Activated CD4-positive, alpha-beta T cell treated with anti-CD3 and anti-CD28 coated beads, Interleukin-2, Interleukin-6, amounts not matched to agents 100 ng/mL and 50 ng/mL, durations not matched to agents 16 hours and 8 hours (primary cell): ENCODE results near the gene CRIP2.

Experiments
- DNase-seq: peaks from one replicate; pipeline ENCODE4 v3.0.0-alpha.2; 2020

The CRIP2 gene

DNA sequence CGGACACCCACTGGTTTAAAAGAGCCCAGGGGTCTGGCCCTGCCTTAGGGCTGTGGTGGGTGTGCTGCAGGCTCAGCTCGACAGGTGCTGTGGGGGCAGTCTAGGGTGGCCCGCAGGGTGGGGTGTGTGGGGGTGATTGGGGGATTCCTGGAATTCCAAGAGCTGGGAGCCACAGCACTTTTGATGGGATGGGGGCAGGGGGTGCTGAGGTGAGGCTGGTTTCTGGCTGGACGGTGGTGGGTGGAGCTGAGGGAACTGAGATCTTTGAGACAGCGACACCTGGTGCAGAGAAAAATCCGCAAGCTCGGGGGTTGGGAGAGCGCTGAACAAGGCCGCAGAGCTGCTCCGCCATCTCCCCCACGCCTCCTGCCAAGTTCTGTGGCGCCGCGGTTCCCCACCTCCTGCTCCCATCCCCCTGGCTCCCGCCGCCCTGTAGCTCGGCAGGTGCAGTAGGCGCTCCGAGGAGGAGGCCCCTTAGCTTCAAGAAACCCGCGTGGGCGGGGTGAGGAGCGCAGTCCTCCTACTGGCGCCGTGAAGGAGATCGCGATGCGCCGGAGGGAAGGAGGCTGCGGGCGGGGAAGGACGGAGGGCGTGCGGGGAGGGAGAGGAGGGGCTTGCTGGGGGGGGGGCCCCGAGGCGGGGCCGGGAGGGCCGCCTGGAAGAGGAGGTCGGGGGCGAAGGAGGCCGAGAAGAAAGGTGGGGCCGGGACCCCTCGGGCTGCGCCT lies 15.1 kb downstream of the CRIP2 start:
- DNase-seq: peak; percentile 90

DNA sequence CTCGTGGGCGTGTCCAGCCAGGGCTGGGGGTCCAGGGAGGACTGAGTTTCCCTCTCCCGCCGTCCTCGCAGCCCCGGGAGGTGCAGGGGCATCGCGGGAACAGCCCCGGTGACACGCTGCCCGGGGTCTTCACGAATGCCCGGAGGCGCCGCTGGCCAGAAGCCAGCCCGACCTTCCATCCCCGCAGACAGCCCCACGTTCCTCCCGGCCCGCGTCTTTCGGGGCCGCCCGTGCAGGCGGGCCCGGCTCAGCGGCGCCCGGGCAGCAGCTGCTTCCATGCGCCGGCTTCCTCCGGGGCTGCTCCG lies 15.6 kb downstream of the CRIP2 start:
- no peak for DNase-seq

DNA sequence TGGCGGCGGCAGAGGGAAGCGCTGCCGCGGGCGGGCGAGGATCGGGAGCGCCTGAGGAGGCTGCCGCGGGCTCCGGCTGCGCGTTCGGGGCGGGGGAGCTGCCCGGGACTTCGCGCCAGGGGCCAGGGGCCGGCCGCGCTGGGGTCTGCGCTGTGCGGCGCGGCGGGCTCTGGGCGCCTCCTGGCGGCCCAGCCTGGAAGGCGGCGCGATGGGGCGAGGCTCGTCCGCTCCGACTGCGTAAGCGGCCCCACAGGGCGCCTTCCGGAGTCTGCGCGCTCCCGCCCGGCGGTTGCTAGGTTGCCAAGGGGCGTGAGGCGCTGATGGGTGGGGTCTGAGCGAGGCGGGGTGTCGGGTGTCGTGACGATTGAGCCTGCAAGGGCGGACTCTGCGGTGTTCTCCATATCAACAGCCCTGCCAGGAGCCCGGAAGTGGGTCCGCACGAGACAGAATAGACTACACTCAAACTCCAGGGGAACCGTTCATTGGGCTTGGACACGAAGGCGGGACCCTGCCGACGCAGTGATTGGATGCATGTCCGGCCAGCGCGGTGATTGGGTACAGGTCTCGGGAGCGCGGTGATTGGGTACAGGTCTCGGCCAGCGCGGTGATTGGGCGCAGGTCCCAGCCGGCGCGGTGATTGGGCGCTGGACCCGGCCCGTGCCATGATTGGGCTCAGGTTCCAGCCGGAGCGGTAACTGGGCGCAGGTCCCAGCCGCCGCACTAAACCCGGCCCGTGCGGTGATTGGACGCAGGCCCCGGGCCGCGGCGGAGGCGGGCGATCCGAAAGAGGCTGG lies 16.1 kb downstream of the CRIP2 start, which contains the start of gene TEDC1:
TEDC1 (plus strand) TSS at position 675 of the 794 bp plus-strand sequence. CDS start 130 bp downstream, outside the sequence.
- DNase-seq: peak; percentile 100

DNA sequence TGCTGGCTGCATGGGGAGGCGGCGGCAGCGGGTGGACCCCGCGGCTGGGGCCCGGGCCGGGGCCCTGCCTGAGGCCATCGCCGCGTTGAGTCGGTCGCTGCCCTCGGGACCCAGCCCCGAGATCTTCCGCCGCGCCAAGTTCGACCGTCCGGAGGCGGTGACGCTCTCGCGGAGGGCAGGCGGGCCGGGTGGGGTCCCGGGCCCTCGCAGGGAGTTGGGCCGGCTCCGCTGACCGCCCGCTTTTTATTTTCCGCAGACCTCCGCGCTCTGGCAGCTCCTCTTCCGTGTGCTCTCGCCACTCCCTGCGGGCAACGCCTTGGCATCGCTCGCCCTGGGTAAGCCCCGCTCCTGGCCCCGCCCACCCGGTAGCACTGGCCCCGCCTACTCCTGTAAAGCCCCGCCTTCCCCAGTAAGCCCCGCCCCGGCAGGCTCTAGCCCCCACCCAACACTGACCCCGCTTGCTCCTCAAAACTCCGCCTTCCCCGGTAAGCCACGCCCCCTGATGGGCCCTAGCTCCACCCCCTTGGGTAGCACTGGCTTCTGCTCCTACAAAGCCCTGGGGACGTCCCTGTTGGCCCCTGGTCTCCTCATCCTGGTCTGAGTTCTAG lies 16.8 kb downstream of the CRIP2 start:
- peak; percentile 96 for DNase-seq

DNA sequence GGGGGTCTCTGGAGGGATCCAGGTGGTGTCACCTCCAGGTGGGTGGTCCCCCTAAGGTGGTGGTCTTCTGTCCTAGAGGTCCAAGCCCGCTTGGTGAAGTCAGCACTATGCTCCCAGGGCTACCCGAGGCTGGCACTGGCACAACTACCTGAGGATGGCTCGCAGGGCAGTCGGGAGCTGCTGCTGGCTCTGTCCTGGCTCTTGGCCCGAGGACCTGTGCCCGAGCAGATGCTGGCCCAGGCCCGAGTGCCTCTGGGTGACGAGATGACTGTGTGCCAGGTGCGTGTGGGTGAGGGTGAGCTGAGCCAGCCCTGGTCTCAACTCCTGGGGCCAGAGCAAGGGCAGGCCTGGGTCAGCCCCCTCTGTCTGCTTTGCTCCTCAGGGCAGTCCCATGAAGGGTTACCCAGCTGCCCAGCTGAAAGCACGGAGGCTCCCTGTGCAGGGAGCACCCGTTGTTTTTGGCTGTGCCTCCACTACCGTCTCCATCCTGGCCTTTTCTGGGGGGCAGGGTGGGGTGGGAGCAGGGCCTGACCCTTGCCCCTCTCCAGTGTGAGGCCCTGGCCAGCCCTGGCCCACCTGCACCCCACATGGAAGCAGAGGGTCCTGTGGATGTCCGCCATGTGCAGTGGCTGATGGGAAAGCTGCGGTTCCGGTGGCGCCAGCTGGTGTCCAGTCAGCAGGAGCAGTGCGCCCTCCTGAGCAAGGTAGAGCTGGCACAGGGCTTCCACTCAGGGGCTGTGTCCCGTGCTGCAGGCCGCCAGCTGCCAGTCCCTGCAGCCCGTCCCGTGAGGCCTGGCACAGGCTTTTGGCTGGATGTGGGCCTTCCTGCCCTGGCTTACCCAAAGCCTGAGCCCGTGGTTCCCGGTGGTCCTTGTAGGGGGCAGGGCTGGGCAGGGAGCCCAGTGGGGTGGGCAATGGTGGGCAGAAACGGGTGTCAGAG lies 17.7 kb downstream of the CRIP2 start:
- no peak for DNase-seq

DNA sequence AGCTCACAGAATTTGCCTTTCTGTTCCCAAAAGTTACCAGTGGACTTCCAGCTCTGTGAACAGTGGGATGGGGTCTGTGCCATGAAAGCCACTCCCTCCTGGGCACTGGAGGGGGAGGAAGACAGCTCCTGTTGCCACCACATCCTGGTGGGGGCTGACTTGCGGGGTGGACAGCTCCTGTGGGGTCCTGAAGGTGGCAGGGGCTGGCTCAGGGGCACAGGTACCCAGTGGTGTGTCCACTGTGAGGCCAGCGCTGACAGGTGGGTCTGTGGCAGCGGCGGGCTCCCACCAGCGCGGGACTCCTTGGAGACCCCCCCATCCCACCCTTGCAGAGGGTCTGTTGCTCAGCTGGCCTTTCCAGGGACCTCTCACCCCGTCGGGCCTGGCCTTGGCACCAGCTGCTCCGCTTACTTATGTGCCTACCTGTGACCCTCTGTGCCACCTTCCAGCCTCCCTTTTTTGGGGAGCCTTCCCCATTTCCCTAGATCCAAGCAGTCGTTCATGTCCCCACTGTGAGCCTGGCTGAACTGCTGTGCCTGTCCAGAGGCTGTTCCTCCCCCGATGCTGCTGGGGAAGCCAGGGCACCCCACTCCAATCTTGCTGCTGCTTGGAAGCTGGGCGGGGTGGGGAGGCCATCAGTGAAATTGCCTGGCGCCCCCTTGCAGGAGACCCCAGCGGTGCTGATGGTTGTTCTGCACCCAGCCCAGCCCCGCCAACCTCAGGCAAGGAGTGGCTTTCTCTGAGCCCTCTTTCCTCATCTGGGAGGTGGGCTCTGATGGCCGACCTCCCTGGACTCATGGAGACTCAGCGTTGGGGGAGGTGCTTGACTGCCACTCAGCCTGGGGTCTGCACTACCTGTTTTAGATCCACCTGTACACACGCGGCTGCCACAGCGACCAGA lies 18.6 kb downstream of the CRIP2 start:
- DNase-seq: no peak

DNA sequence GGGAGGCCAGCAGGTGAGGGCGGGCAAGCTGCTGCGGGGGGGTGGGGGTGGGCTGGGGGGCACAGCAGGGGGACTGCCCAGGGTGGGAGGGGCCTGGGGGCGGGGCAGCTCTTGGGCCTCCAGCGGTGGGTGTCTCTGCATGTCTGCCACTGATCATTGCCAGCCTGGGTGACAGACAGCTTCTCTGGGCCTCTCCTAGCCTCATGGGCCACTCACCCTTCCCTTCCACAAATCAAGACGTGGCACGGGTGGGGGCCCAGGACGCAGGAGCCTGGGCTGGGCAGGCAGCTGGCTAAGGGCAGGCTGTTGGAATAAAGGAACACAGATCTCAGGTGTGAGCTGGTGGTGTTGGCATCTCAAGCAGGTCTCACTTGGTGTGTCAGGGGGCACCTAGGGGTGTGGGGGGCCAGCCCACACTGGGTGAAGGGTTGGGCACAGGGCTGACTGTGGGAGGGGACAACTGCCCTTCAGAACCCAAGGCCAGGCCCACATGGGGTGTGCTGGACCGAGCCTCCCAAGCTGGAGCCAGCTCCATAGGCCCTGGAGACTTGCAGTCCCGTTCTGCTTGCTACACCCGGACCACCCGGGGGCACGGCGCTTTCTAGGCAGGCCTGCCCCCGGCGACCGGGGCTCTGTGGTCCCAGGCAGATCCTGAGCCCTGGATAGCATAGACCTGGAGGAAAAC lies 19.4 kb downstream of the CRIP2 start:
- no peak for DNase-seq

DNA sequence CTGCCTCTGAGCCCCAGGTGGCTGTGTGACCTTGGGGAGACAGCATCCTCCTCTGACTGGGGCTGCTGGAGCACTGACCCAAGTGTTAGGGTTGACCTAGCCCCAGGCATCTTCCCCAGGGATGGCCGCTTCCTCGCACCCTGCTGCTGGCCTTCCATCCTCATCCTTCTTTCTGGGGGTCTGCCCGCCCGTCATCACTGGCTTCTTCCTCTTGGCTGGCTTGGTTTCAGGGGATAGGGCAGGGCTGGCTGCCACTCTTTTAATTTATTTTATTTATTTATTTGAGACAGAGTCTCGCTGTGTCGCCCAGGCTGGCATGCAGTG lies 19.9 kb downstream of the CRIP2 start:
- no peak for DNase-seq

DNA sequence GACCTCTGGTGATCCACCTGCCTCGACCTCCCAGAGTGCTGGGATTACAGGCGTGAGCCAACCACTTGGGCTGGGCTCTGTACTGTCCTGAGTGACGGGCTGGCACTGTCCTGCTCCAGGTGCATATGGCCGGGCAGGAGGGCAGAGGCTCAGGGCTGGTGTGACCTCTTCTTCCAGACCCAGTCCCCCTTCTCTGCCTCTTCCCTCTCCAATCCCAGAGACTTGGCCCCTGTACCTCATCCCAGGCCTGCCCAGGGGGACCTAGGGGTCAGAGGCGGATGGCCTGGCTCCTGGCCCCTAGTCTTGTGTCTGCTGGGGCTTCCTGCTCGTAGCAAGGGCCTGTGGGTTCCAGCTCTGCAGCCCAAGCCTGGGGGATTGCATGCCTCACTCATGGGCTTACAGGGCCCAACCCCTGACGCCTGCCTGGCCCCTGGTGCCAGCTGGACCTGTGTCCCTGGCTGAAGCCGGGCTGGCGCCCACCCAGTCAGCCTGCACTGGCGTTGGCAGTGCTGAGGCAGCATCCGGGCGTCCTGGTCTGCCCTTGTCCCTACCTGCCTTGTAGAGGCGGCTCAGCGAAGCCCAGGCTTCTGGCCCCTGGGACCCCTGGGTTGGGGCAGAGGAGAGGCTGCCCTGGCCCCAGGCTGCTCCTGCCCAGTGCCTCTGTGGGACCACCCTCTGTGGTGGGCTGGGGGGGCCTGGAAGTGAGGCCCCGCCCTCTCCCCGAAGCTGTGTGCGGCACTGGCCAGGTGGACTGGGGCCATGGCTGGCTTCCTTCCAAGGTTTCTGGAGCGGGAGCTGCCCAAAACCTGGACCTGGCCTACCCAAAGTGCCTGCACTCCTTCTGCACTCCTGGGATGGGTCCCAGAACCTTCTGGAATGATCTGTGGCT lies 20.7 kb downstream of the CRIP2 start:
- DNase-seq: no peak

DNA sequence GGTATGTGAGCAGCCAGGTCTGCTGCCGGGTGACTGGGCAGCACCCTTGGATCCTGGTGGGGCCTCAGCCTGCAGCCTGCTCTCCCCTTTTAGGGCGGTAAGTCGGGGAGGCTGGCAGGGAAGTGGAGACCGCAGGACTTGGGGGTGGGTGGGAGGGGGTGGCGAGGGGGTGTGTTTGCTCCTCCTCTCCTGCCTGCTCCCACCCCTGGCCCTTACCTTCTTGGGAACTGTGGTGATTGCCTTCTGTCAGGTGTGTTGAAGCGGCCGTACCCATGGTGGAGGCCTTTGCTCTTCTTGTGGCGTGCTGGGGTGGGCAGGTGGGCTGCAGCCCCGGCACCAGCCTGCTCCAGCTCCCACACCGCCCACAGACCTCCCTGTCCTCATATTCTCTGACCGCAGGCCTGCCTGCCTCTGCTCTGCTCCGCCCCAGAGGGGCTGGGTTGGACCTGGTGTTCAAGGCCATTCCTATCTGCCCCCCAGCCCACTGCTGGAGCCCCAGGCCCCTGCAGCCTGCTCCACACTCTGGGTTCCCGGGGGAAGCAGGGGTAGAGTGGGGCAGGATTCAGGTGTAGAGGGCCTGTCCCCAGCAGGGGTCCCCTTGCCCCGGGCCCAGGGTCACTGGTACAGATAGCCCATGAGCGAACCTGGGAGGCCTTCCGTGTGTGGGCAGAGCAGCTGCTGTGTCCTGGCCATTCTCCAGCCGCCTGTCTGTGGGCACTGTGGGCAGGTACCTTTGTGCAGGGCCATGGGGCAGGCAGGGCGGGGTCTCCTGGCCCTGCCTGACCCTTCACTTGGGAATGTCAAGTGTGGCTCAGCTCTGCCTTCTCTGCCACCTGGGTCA lies 21.6 kb downstream of the CRIP2 start:
- no peak for DNase-seq

DNA sequence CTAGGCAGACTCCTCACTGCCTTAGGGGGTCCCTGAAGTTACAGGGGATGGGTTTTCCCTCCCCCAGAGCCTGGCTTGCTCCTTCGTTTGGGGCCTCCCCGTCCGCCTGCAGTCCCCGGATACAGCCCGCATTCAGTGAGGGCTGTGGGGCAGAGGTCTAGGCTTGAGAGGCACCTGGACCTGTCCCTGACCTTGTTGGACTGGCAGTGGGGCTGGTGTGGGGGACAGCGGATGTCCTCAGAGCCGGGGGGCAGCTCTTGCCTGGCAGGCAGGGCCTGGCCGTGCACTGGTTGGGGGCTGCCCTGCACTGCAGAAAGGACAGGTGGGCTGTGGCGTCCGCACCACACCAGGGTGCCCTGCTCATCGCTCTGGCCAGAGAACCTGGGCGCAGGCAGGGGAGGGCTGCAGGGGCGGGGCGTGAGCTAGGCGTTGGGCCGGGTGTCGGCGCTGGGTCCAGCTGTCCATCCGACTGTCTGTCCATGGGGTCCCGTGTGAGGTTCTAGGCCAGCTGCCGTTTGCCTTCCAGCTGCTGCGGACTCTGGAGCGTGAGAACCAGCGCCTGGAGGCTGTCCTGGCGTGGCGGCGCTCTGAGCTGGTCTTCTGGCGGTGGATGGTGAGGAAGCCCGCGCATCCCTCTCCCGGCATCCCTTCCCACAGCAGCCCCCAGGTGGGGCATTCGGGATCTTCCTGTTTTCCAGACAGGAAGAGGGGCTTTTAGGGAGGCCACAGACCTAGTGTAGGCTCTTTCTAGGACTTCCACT lies 22.4 kb downstream of the CRIP2 start:
- no peak for DNase-seq

DNA sequence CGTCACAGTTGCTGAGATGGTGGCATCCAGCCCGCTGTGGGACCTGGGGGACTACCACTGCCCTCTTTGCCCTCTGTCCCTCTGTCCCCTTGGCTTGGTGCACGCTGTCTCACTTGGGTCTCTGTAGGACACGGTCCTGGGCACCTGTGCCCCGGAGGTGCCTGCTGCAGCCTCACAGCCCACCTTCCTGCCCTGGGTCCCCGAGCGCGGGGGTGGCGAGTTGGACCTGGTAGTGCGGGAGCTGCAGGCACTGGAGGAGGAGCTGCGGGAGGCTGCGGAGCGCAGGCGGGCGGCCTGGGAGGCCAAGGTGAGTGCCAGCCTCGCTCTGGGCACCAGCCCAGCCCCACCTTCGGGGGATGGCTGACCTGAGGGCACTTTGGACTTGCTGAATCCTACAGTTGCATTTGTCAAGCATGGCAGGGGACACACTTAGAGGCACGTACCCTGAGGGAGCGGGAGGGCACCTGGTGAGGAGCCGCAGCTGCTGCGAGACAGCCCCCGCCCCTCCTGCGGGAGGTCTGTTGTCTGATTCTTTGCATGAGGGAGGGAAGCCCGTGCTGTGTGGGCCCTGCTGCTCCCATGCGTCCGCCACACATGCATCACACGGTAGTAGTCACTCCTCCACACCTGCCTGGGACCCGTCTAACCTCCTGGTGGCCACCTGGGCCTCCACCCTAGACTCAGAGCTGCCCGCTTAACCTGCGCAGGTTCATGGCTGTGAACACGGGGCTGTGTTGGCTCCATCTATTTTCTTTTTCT lies 23.2 kb downstream of the CRIP2 start:
- DNase-seq: no peak

DNA sequence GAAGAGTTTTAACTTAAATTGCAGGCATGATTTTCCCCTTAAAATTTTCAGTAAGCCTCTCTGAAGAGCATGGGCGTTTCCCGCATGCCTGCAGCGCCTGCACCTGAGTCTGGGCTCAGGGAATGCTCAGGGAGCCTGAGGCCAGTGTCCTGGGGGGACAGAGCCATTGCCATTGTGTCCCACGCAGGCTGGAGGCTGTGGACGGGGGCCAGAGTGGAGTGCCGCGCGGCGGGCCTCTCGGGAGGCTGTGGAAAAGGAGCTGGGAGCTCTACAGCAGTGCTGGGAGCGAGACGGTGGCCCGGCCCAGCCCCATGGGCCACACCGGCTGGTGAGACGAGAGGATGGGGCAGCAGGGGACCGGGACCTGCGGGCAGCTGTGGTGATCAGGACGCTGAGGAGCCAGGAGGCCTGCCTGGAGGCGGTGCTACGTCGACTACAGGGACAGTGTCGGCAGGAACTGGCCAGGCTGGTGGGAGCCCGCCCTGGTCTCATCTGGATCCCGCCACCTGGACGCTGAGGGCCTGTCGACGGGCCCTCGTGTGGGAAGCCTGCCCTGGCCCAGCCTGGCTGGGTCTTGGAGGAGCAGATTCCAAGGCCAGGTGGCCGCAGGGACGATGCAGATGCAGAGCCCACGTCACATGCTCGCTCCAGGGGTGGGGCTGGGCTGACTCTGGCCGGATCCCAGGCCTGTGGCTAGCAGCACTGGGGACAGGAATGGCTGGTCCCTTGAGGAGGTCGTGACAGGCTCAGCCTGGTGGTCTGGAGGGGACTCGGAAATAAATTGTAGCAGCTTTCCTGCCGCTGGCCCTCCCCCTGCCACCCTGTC lies 24.0 kb downstream of the CRIP2 start:
- DNase-seq: no peak

DNA sequence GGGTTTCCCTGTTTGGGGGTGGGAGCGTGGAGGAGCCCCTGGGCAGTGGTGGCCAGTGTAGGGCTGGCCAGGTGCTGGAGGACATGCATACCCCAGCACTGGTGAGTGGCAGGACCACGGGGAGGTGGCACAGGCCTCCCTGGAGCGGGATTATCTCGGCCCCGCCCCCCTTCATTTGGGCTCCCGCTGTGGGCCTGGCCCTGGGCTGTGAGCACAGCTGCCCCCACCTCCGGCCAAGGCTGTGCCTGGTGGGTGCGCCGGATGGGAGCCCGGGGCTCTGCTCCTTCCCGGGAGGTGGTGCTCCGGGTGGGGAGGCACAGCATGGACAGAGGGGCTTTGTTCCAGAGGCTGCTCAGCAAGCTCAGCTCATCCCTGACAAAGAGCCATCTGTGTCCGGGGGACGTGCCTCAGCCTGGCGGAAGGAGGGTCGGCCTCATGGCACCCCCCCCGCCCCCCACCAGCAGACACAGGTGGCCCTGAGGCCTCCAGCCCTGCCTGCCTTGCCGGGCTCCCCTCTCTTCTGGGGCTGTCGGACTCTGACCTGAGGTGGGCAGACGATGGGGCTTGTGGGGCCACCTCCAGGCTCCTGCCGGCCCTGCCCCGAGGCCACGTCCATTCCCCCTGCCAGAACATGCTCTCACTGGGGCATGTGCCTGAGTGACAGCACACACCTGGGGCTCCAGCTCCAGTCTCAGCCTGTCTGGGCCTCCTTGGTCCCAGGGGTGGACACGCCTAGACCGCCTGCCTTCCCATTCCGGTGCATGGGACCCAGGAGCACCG lies 24.8 kb downstream of the CRIP2 start:
- DNase-seq: no peak

DNA sequence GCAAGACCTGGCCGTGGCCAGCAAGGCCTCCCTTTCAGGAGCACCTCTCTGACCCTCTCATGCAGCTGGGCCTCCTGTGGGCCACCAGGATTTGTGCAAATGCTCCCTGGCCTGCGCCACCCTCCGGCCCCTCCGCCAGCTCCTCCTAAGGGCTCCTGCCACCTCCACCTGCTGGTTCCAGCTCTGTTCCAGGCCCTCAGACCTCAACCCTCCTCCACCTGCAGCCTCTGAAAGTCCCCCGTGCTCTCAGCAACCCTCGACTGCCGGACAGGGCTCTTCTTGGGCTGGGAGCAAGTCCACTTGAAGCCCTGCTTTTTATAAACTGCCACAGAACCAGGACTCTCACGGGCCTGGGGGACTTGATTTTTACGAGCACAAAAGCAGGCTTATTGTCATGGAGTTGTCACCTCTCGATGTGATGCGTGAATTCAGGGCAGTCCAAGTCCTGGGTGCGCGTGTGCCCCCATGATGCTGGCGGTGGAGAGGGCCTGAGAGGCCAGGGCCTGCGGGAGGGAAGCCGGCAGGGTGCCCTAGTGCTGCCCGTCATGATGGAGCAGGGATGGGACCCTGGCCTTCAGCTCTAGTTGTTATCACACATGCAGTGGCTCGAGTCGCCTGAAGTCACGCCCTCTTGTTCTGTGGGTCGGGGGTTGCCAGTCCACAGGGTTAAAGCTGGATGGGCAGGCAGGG lies 25.6 kb downstream of the CRIP2 start:
- DNase-seq: no peak
